Measurements from ENCODE around the gene TIPRL.

- TF ChIP-seq CTCF (IDR thresholded peaks at IDR 0.05), result no peak
- TF ChIP-seq POLR2A (IDR thresholded peaks at IDR 0.05), result no peak
- TF ChIP-seq POLR2AphosphoS5 (IDR thresholded peaks at IDR 0.05; ENCODE audit: insufficient read depth in 1 of 2, low read depth in 1 of 2), result no peak
These were observed 36.8 kb upstream of the TIPRL start for GRCh38 chr1:168141871-168142385.
